Activated CD8-positive, alpha-beta memory T cell treated with anti-CD3 and anti-CD28 coated beads for 48 hours (primary cell): ENCODE data around the gene HNRNPLL.
"Not testable (repeated sequence)": the region's sequence is repeated elsewhere in the genome, so short reads cannot be mapped to it uniquely, and the experiment has no call there.

Experiments
- DNase-seq, 3 experiments: peaks; one replicate each; pipeline ENCODE4 v3.0.0-alpha.2; 2020; ENCODE audit warnings: low read depth in 2 of 3, low spot score in 2 of 3

The HNRNPLL gene

GRCh38 chr2:38602732-38603401 lies at the start of gene HNRNPLL:
HNRNPLL (minus strand) TSS chr2:38602928; CDS start chr2:38602626, 302 bp downstream.
- DNase-seq: peak; percentile 92 to 95 (median 94)

- DNase-seq: no peak
Observed at GRCh38 chr2:38650717-38651116, 48.0 kb upstream of the HNRNPLL start.

- no peak for DNase-seq
Observed at GRCh38 chr2:38650012-38650411, 47.3 kb upstream of the HNRNPLL start.

- no peak for DNase-seq
Observed at GRCh38 chr2:38649176-38649728, 46.5 kb upstream of the HNRNPLL start.

GRCh38 chr2:38648107-38648761 lies 45.5 kb upstream of the HNRNPLL start:
- no peak for DNase-seq

- DNase-seq: not testable (repeated sequence)
Observed at GRCh38 chr2:38643683-38644511, 41.2 kb upstream of the HNRNPLL start.

GRCh38 chr2:38643021-38643671 lies 40.4 kb upstream of the HNRNPLL start:
- no peak for DNase-seq

GRCh38 chr2:38642373-38643017 lies 39.8 kb upstream of the HNRNPLL start:
- DNase-seq: not testable (repeated sequence)

- no peak for DNase-seq
Observed at GRCh38 chr2:38636069-38636468, 33.3 kb upstream of the HNRNPLL start.

- no peak for DNase-seq
Observed at GRCh38 chr2:38635139-38635538, 32.4 kb upstream of the HNRNPLL start.

- no peak for DNase-seq
Observed at GRCh38 chr2:38634684-38635083, 32.0 kb upstream of the HNRNPLL start.

GRCh38 chr2:38633895-38634294 lies 31.2 kb upstream of the HNRNPLL start:
- DNase-seq: no peak

- DNase-seq: no peak
Observed at GRCh38 chr2:38632980-38633379, 30.3 kb upstream of the HNRNPLL start.

GRCh38 chr2:38631976-38632375 lies 29.2 kb upstream of the HNRNPLL start:
- DNase-seq: no peak

- DNase-seq: no peak
Observed at GRCh38 chr2:38629684-38630083, 27.0 kb upstream of the HNRNPLL start.

- no peak for DNase-seq
Observed at GRCh38 chr2:38627391-38627790, 24.7 kb upstream of the HNRNPLL start.

- no peak for DNase-seq
Observed at GRCh38 chr2:38626326-38627035, 23.8 kb upstream of the HNRNPLL start.

GRCh38 chr2:38622210-38622609 lies 19.5 kb upstream of the HNRNPLL start:
- DNase-seq: no peak

GRCh38 chr2:38621018-38621417 lies 18.3 kb upstream of the HNRNPLL start:
- no peak for DNase-seq
